Globus pallidus (tissue), 1 donor: ENCODE data around the gene LIMA1.
"Not testable (repeated sequence)": the region's sequence is repeated elsewhere in the genome, so short reads cannot be mapped to it uniquely, and the experiment has no call there.

ENCODE experiments used
- DNase-seq: peaks from one replicate; pipeline ENCODE4 v3.0.0-alpha.2; 2015; ENCODE audit warnings: low spot score

Gene LIMA1

GRCh38 chr12:50247665-50248064 is 35.7 kb downstream of the LIMA1 start:
- not testable (repeated sequence) for DNase-seq

- no peak for DNase-seq
These were observed 36.3 kb downstream of the LIMA1 start for GRCh38 chr12:50246873-50247612.

- no peak for DNase-seq
These were observed 37.0 kb downstream of the LIMA1 start for GRCh38 chr12:50246197-50246865.

GRCh38 chr12:50243507-50243906 is 39.8 kb downstream of the LIMA1 start:
- no peak for DNase-seq

- DNase-seq: no peak
These were observed 40.5 kb downstream of the LIMA1 start for GRCh38 chr12:50242751-50243191.

- DNase-seq: no peak
These were observed 42.1 kb downstream of the LIMA1 start for GRCh38 chr12:50241178-50241577.

GRCh38 chr12:50240792-50241114 is 42.6 kb downstream of the LIMA1 start:
- no peak for DNase-seq

GRCh38 chr12:50240096-50240791 is 43.1 kb downstream of the LIMA1 start:
- no peak for DNase-seq

- no peak for DNase-seq
These were observed 43.9 kb downstream of the LIMA1 start for GRCh38 chr12:50239355-50239891.

- DNase-seq: no peak
These were observed 49.0 kb downstream of the LIMA1 start for GRCh38 chr12:50234347-50234746.

- DNase-seq: no peak
These were observed 50.5 kb downstream of the LIMA1 start for GRCh38 chr12:50232771-50233209.

- no peak for DNase-seq
These were observed 51.1 kb downstream of the LIMA1 start for GRCh38 chr12:50232206-50232605.

- no peak for DNase-seq
These were observed 52.0 kb downstream of the LIMA1 start for GRCh38 chr12:50231346-50231745.

GRCh38 chr12:50230217-50230616 is 53.1 kb downstream of the LIMA1 start:
- no peak for DNase-seq

GRCh38 chr12:50224026-50224692 is 59.2 kb downstream of the LIMA1 start:
- no peak for DNase-seq

GRCh38 chr12:50222275-50222783 is 61.0 kb downstream of the LIMA1 start:
- peak; percentile 71 for DNase-seq

- DNase-seq: peak; percentile 62
These were observed 61.9 kb downstream of the LIMA1 start for GRCh38 chr12:50221228-50222008.

GRCh38 chr12:50220363-50220995 is 62.8 kb downstream of the LIMA1 start:
- DNase-seq: peak; percentile 38

GRCh38 chr12:50219544-50219943 is 63.8 kb downstream of the LIMA1 start:
- DNase-seq: no peak

GRCh38 chr12:50219001-50219400 is 64.3 kb downstream of the LIMA1 start:
- DNase-seq: not testable (repeated sequence)

- DNase-seq: no peak
These were observed 64.9 kb downstream of the LIMA1 start for GRCh38 chr12:50218386-50218785.
